ENCODE measurements around the gene MYO7B.

DNA sequence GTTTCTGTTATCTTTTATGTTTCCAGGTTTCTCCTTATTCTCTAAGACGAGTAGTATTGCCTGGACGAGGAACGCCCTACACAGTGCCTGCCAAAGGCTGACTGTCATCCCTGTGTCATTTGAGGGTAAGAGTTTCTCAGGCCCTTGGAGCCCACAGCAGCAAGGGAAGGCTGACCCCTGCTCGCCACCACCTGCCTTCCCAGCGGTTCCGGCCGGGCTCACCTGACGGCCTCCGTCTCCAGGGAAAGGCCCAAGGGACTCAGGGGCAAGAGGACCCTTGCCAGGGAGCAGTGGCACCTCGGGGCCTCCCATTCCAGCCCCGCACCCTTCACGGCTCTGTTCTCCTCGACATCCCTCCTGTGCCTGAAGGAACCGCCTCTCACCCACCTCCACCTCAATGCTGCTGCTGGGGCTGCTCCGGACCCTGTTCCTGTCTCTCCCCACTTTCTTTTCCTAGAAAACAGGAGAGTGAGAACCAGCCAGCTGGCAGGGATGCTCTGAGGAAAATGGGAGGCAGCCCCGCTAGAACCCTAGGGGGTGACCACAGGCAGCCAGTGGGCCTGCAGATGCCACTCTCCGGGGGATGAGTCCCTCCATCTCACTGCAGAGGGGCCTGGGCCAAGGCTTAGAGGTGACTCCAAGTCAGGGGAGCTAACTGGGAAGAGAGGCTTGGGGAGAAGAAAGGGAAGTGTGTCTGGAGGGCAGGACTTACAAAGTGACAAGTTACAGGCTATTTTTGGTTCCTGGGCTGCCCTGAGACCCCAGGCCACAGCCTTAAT is 138.0 kb downstream of the MYO7B start:
- TF ChIP-seq POLR2A (IDR thresholded peaks at IDR 0.05): no peak
- TF ChIP-seq, protein P1, sequence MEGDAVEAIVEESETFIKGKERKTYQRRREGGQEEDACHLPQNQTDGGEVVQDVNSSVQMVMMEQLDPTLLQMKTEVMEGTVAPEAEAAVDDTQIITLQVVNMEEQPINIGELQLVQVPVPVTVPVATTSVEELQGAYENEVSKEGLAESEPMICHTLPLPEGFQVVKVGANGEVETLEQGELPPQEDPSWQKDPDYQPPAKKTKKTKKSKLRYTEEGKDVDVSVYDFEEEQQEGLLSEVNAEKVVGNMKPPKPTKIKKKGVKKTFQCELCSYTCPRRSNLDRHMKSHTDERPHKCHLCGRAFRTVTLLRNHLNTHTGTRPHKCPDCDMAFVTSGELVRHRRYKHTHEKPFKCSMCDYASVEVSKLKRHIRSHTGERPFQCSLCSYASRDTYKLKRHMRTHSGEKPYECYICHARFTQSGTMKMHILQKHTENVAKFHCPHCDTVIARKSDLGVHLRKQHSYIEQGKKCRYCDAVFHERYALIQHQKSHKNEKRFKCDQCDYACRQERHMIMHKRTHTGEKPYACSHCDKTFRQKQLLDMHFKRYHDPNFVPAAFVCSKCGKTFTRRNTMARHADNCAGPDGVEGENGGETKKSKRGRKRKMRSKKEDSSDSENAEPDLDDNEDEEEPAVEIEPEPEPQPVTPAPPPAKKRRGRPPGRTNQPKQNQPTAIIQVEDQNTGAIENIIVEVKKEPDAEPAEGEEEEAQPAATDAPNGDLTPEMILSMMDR (IDR thresholded peaks at IDR 0.05): no peak

All from thyroid gland (tissue), 4 donors.